GM12801 (cell line): ENCODE measurements around the gene ARID1B.

Experiments used
- TF ChIP-seq, protein P1 (sequence below): IDR thresholded peaks from one replicate; pipeline ENCODE4 v1.5.1; 2011; ENCODE audit warnings: control low read depth; ENCODE audit not compliant: insufficient read length; ENCODE audit errors: extremely low read depth

Gene ARID1B

GRCh38 chr6:156797901-156798735 lies 20.9 kb downstream of the ARID1B start:
- TF ChIP-seq, protein P1, sequence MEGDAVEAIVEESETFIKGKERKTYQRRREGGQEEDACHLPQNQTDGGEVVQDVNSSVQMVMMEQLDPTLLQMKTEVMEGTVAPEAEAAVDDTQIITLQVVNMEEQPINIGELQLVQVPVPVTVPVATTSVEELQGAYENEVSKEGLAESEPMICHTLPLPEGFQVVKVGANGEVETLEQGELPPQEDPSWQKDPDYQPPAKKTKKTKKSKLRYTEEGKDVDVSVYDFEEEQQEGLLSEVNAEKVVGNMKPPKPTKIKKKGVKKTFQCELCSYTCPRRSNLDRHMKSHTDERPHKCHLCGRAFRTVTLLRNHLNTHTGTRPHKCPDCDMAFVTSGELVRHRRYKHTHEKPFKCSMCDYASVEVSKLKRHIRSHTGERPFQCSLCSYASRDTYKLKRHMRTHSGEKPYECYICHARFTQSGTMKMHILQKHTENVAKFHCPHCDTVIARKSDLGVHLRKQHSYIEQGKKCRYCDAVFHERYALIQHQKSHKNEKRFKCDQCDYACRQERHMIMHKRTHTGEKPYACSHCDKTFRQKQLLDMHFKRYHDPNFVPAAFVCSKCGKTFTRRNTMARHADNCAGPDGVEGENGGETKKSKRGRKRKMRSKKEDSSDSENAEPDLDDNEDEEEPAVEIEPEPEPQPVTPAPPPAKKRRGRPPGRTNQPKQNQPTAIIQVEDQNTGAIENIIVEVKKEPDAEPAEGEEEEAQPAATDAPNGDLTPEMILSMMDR: no peak

GRCh38 chr6:156801712-156802111 lies 24.5 kb downstream of the ARID1B start:
- TF ChIP-seq, protein P1: no peak

- TF ChIP-seq, protein P1: no peak
These were observed 26.2 kb downstream of the ARID1B start for GRCh38 chr6:156803353-156803752.

DNA sequence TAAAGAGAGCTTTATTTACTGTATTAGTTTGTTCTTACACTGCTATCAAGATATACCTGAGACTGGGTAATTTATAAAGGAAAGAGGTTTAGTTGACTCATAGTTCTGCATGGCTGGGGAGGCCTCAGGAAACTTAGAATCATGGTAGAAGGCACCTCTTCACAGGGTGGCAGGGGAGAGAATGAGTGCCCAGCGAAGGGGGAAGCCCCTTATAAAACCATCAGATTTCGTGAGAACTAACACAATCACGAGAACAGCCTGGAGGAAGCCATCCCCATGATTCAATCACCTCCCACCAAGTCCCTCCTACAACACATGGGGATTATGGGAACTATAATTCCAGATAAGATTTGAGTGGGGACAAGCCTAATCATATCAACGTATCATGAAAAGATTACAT lies 27.2 kb downstream of the ARID1B start:
- TF ChIP-seq, protein P1: no peak

- TF ChIP-seq, protein P1: no peak
These were observed 29.0 kb downstream of the ARID1B start for GRCh38 chr6:156806155-156806554.

- TF ChIP-seq, protein P1: no peak
These were observed 29.9 kb downstream of the ARID1B start for GRCh38 chr6:156807028-156807427.

DNA sequence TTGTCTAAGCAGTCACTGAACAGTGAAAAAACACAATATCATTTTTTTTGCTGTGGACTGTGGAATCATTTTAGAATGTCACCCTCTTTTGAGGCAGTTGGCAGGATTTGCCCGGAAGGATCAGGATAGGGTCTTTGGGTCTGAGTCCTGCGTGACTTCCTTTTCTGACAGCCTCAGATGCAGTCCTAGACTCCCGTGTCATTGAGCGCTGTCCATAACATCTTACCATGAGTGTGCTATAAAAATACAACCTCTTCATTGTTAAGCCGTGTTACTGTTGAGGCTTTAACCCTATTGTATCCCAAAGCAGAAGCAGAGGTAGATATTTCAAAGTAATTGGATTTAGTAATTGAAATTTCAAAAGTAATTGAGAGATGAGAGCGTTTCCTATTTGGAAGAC lies 30.6 kb downstream of the ARID1B start:
- TF ChIP-seq, protein P1: no peak
